Left hindlimb (tissue), 1 donor: ENCODE data around the gene CAMK4.

Source experiments
- DNase-seq: peaks from one replicate; pipeline ENCODE4 v3.0.0-alpha.2; 2018

CAMK4 gene

GRCh38 chr5:111223787-111224560 lies at the start of gene CAMK4:
TSS of gene CAMK4 (plus strand) at chr5:111224384. CDS start at chr5:111224484, 100 bp downstream.
- peak; percentile 91 for DNase-seq

- no peak for DNase-seq
Measured at GRCh38 chr5:111183064-111183463, 41.1 kb upstream of the CAMK4 start.

GRCh38 chr5:111187079-111187478 lies 37.1 kb upstream of the CAMK4 start:
- DNase-seq = no peak

- no peak for DNase-seq
Measured at GRCh38 chr5:111194053-111194452, 30.1 kb upstream of the CAMK4 start.

GRCh38 chr5:111194925-111195324 lies 29.3 kb upstream of the CAMK4 start:
- no peak for DNase-seq

- DNase-seq = peak; percentile 26
Measured at GRCh38 chr5:111197523-111197922, 26.7 kb upstream of the CAMK4 start.

GRCh38 chr5:111198281-111198966 lies 25.8 kb upstream of the CAMK4 start:
- DNase-seq = no peak

- DNase-seq = no peak
Measured at GRCh38 chr5:111200828-111201227, 23.4 kb upstream of the CAMK4 start.

- no peak for DNase-seq
Measured at GRCh38 chr5:111201705-111202104, 22.5 kb upstream of the CAMK4 start.

- no peak for DNase-seq
Measured at GRCh38 chr5:111211341-111211740, 12.8 kb upstream of the CAMK4 start.

- no peak for DNase-seq
Measured at GRCh38 chr5:111214052-111214742, 10.0 kb upstream of the CAMK4 start.

GRCh38 chr5:111215971-111216370 lies 8.2 kb upstream of the CAMK4 start:
- no peak for DNase-seq

- no peak for DNase-seq
Measured at GRCh38 chr5:111221139-111221538, 3.0 kb upstream of the CAMK4 start.

- no peak for DNase-seq
Measured at GRCh38 chr5:111223101-111223786, 940 bp upstream of the CAMK4 start.

- DNase-seq = no peak
Measured at GRCh38 chr5:111224561-111225345, 569 bp downstream of the CAMK4 start.

- no peak for DNase-seq
Measured at GRCh38 chr5:111225926-111226325, 1.7 kb downstream of the CAMK4 start.

- no peak for DNase-seq
Measured at GRCh38 chr5:111226556-111226955, 2.4 kb downstream of the CAMK4 start.

- DNase-seq = no peak
Measured at GRCh38 chr5:111227226-111227782, 3.1 kb downstream of the CAMK4 start.

GRCh38 chr5:111227801-111228200 lies 3.6 kb downstream of the CAMK4 start:
- DNase-seq = peak; percentile 69

- DNase-seq = no peak
Measured at GRCh38 chr5:111228520-111229220, 4.5 kb downstream of the CAMK4 start.

- no peak for DNase-seq
Measured at GRCh38 chr5:111229221-111229835, 5.1 kb downstream of the CAMK4 start.
